Measurements from ENCODE around the gene MIEF2.
A peak's percentile ranks its signal among the peaks of the same experiment; 100 is the strongest.
"Not testable (repeated sequence)": the region's sequence is repeated elsewhere in the genome, so short reads cannot be mapped to it uniquely, and the experiment has no call there.

MIEF2 gene

GRCh38 chr17:18260332-18261145, at the start of gene MIEF2:
MIEF2 (plus strand) TSS chr17:18260662; CDS start chr17:18262721, 2,059 bp downstream.
- DNase-seq: peak; percentile 85 to 90 (median 88)

GRCh38 chr17:18213666-18214270, 46.7 kb upstream of the MIEF2 start:
- DNase-seq: no peak

DNA sequence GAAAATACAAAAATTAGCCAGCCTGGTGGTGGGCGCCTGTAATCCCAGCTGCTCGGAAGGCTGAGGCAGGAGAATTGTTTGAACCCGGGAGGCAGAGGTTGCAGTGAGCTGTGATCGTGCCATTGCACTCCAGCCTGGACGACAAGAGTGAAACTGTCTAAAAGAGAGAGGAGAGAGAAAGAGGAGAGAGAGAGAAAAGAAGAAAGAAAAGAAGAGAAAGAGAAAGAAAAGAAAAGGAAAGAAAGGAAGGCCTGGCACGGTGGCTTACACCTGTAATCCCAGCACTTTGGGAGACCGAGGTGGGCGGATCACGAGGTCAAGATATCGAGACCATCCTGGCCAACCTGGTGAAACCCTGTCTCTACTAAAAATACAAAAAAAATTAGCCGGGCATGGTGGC, 43.6 kb upstream of the MIEF2 start:
- not testable (repeated sequence) for DNase-seq

DNA sequence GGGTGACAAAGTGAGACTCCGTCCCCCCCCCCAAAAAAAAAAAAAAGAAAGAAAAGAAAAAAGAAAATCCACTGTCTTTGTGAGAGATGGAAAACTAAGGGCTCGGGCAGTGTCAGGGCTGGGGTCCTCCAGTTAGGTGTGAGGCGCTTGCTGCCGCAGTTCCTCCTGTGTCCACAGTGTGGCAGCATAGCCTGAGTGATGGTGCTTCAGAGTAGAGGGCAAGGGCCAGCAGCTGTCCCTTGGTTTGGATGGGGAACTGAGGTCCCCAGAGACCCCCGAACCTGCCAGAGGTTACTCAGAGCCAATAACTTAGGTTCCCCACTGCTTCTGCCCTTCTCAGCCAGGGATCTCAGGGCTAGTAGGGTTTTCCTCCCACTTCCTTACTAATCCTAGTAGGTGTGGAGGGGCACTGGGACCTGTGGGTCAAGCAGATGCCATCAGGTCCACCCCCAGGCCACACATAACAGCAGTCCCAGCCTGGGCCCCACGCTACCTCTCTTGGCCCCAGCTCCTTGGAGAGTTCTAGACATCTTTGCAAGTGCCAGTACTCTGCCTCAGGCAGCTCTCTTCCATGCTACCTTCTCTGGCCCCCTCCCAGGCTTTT, 42.9 kb upstream of the MIEF2 start:
- peak; percentile 18 to 64 (median 20) for DNase-seq

- no peak for DNase-seq
Observed at GRCh38 chr17:18218756-18219415, 41.6 kb upstream of the MIEF2 start.

DNA sequence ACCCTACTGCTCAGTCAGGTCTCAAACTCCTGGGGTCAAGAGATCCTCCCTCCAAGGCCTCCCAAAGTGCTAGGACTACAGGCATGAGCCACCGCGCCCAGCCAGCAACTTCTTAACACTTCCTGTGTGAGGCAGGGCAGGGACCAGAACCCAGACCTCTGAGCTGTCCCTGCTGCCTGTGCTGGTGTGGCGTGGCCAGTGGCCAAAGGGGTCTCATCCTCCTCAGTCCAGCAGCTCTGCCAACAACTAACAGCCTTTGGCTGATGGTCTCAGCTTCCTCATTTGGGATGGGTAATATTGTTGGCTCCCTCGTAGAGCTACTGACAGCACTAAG, 36.4 kb upstream of the MIEF2 start:
- no peak for DNase-seq

GRCh38 chr17:18224387-18225120, 35.9 kb upstream of the MIEF2 start:
- no peak for DNase-seq

GRCh38 chr17:18225121-18225641, 35.3 kb upstream of the MIEF2 start, which contains the start of gene LLGL1:
LLGL1 (plus strand) TSS chr17:18225635; CDS start chr17:18225683, 48 bp downstream.
- DNase-seq: peak; percentile 85 to 90 (median 90)

GRCh38 chr17:18225642-18226283, 34.7 kb upstream of the MIEF2 start:
- DNase-seq: peak in 2 of 3 experiments; percentile 27 to 45

DNA sequence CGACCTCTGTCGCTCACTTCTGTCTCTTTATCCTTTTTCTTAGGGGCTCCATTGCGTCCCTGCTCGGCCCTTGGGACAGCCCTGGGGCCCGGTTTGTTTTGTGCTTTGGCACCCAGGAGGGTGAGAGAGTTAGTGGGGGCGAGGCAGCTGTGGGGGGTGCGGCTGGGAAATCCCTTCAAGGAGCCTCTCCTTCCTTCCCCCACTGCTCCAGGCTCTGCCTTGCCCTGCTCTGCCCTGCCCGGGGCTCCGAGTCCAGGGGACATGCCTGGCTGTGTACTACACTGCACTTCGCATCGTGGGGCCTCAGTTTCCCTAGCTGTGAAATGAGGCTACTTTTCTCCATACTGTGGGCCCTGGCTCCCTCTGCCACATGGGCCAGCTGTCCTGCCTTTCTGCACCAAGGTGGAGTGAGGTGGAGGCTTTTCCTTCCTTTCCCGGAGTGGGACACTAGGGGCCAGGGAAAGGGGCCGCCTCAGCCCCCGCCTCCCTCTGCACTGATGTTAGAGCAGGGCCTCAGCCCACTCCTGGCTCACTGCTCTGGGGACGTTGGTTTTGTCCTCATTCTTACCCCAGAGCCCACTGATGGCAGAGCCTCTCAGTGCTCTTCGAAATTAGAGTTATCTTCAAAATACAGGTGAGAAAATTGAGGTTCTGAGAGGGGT, 34.0 kb upstream of the MIEF2 start:
- no peak for DNase-seq

GRCh38 chr17:18227635-18228034, 32.8 kb upstream of the MIEF2 start:
- no peak for DNase-seq

DNA sequence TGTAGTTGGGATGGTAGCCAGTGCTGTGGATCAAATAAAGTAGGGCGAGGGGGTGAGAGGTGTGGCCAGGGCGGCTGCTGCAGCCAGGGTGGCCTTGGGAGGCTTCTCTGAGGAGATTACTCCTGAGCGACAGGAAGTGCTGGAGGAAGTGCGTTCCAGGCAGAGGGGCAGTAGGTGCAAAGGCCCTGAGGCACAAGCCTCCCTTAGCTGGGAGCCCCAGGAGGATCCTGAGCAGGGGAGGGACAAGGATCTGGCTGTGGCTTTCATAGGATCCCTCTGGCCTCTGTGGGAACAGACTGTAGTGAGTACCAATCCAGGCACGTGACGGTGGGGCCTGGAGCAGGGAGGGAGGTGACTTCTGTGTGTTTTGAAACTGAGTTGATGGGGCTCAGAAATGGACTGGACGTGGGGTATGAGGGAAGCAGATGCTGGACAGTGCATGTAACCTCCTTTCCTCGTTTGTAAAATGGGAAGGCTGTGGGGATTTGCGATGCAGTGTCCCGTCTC, 32.2 kb upstream of the MIEF2 start:
- no peak for DNase-seq

DNA sequence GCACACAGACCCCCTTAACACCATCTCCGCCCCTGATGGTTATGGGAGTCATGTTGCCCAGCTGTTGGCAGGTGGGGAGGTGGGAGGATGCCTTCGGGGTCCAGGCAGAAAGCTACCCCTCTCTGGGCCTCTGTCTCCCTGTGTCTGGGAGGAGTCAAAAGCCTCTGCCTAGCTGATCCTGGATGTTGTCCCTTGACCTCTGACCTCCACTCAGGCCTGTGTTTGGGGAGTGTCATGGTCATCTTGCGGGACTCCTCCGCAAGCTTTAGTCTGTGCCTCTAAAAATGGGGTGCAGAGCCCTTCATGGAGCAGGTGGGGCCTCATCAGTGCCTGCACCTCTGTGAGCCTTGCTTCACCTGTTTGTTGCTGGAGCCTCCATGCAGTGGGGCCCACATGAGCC, 31.2 kb upstream of the MIEF2 start:
- no peak for DNase-seq

DNA sequence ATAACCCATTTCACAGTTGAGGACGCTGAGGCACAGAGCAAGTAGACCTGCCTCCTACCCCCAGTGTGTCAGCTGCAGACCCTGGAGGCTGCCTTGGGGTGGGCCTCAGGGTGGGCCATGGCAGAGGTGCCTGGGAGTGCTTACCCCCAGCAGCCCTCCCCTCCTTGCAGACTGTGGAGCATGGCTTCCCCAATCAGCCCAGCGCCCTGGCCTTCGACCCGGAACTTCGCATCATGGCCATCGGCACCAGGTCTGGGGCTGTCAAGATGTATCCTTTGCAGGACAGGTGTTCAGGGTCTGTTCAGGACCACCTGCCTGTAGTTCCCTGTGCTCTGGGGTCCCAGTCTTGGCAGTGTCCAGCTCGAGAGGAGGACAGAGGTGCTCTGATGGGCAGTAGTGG, 30.7 kb upstream of the MIEF2 start:
- no peak for DNase-seq

DNA sequence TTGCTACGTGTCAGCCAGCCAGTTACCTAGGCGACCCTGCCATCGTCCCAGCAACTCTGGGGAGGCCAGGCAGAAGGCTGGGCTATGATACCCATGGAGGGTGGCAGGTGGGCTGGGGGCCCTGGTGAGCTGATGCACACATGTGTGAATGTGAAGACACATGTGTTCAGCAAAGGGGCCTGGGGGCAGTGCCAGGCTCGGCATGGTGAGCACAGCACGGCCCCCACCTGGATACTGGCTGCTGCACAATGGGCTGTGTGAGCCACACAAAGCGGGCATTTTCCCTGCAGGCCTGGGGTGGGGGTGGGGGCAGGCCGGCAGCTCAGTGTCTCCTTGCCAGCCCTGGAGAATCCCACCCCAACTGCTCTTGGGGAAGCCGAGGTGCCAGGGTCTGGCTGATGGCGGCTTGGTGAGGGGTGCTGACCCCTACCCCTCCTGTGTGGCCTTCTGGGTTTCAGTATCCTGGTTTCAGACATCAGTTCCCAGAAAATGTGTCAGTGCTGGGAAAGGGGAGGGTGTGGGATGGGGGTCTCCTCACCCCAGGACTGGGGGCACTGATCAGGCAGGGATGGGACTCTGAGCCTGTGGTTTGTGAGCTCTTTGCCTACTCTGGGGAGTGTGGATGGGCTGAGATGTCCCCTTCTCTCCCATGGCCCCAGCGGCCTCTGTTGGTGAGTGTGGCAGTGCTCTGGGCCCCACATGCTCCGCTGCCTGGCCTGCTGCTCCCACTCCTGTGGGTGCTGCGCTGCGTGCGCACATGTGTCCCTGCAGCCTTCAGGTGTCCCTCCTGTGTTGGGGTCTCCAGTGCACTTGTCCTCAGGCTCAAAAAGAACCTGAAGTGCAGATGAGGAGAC, 29.9 kb upstream of the MIEF2 start:
- DNase-seq: peak in 1 of 3 experiments; percentile 30

- peak in 1 of 3 experiments; percentile 42 for DNase-seq
Observed at GRCh38 chr17:18231164-18231563, 29.3 kb upstream of the MIEF2 start.

DNA sequence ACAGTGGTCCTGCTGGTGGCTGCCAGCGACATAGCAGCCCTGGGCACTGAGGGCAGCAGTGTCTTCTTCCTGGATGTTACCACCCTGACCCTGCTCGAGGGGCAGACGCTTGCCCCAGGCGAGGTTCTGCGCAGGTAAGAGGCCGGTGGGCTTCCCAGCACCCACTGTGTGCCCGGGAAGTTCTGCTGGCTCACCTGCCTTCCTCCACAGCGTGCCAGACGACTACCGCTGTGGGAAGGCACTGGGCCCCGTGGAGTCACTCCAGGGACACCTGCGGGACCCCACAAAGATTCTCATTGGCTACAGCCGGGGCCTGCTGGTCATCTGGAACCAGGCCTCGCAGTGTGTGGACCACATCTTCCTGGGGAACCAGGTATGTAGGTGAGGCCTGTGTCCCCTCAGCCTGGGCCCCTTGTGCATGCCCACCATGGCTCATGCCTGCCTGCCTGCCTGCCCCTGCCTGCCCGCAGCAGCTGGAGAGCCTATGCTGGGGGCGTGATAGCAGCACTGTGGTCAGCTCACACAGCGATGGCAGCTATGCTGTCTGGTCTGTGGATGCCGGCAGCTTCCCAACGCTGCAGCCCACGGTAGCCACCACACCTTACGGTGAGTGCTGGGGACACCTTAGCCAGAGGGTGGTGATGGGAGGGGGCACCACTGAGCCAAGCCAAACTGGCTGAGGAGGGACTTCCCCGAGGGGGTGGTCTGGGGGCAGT, 26.5 kb upstream of the MIEF2 start:
- DNase-seq: no peak

- DNase-seq: no peak
Observed at GRCh38 chr17:18234853-18235380, 25.5 kb upstream of the MIEF2 start.

GRCh38 chr17:18235743-18236256, 24.7 kb upstream of the MIEF2 start:
- no peak for DNase-seq

All from NCI-H1417 (cell line).